Dedifferentiated amniotic fluid mesenchymal stem cell (primary cell): ENCODE measurements around the gene TGM1.
A peak's percentile ranks its signal among the peaks of the same experiment; 100 is the strongest.
"Not testable (repeated sequence)": the region's sequence is repeated elsewhere in the genome, so short reads cannot be mapped to it uniquely, and the experiment has no call there.

ENCODE experiments used
- DNase-seq: peaks from one replicate; pipeline ENCODE4 v3.0.0-alpha.2; 2016; ENCODE audit errors: extremely low spot score

Gene TGM1

GRCh38 chr14:24234095-24235005 lies 28.6 kb downstream of the TGM1 start:
- no peak for DNase-seq

DNA sequence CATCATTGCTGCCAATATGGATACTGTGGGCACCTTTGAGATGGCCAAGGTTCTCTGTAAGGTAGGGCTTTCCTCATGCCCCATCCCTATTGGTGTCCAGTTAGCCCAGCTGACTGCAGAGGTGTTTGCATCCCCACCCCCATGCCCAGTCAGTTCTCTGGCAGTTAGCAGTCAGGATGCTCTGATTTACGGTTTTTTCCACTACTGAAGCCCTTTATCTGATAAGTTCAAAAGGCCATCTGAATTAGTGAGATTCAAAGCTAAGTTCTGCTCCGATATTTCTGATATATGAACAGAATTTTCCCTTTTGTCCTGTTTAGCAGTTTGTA lies 29.5 kb downstream of the TGM1 start:
- DNase-seq, result no peak

GRCh38 chr14:24232645-24233537 lies 30.1 kb downstream of the TGM1 start, which contains the start of gene GMPR2:
TSS of gene GMPR2 (plus strand) at chr14:24232929. CDS start at chr14:24233254, 325 bp downstream.
- no peak for DNase-seq

DNA sequence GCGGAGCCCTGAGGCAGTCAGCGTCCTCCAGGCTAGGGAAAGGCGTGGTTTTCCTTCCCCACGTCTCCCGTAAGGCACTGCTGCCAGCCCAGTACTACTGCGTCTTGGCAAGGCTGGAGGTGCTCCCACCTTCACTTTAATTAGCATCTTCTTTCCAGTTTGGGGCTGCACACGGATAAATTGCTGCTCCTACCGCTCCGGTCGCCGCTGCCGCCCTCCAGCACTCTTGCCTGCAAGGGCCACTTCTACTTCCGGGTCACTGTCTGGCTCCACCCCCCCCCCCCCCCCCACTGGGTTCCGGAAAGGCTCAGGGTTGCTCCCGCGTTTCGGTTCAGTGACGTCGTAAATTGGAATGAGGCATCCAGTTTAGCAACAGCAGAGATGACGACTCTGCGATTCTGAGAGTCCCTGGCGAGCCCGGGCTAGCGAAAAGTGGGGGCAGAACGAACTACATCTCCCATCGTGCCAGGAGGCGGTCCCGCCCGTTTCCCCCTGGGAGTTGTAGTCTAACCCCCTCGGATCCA lies 30.8 kb downstream of the TGM1 start, which contains the start of gene NEDD8:
NEDD8 (minus strand) TSS at position 247 of the 524 bp plus-strand sequence; CDS start at position 147, 100 bp downstream.
- DNase-seq, result peak; percentile 84

DNA sequence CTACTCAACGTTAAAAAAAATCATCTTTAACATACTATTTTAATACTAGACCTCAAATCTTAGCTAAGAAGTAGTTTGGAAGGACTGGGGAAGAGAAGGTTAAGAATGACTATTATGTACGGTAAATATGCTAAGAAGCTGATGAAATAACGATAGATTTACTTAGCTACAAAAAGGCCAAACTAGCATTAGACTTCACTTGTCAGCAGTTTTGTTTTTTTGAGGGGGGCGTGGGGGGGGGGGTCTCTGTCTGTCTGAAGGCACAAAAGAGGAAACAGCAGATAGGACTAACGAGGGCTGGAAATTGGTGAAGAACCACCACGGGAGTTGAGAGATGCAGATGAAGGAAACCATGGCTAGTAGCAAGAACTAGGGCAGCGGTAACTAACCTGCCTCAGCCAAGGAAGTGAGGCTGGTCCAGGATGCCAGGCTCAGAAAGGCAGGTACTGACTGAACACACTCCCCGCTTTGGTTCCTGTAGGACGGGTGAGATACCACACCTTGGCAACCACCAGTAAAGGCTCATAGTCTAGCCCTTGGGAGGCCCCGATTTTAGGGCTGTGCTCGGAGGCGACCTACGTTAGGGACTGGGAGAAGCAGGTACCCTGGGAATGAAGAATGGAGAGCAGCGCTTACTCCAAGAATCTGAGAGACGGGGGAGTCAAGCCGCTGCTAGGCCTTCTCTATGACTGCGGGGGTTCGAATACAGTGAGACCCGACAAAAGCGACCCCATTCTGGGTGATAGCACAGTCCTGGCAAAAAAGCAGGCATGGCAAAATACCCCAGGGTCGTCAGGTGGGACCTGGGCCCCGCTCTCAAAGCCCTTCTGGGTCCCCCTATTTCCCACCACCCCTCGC lies 31.5 kb downstream of the TGM1 start:
- no peak for DNase-seq

GRCh38 chr14:24228902-24229301 lies 34.1 kb downstream of the TGM1 start:
- no peak for DNase-seq

- no peak for DNase-seq
Measured at GRCh38 chr14:24226473-24226872, 36.5 kb downstream of the TGM1 start.

DNA sequence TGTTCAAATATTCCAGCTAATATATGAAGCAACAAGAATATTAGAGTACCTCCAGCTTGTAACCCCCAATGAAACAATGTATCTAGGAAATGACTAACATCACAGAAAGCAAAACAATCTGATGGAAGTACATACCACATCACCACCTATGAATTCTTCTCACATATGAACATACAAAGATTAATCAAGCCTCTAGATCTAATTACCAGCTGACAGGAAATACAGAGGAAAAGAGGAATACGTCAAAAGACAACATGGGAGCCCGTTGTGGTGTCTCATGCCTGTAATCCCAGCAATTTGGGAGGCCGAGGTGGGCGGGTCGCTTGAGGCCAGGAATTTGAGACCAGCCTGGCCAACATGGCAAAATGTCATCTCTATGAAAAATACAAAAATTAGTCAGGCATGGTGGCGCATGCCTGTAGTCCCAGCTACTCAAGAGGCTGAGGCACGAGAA lies 38.3 kb downstream of the TGM1 start:
- no peak for DNase-seq

DNA sequence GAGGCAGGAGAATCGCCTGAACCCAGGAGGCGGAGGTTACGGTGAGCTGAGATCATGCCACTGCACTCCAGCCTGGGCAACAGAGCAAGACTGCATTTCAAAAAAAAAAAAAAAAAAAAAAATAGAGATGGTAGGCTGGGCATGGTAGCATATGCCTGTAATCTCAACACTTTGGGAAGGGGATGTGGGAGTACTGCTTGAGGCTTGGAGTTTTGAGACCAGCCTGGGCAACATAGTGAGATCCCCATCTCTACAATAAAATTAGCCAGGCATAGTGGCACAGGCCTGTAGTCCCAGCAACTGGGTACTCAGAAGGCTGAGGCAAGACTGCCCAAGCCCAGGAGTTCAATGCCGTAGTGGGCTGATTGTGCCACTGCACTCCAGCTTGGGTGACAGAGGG lies 40.0 kb downstream of the TGM1 start:
- DNase-seq, result not testable (repeated sequence)

DNA sequence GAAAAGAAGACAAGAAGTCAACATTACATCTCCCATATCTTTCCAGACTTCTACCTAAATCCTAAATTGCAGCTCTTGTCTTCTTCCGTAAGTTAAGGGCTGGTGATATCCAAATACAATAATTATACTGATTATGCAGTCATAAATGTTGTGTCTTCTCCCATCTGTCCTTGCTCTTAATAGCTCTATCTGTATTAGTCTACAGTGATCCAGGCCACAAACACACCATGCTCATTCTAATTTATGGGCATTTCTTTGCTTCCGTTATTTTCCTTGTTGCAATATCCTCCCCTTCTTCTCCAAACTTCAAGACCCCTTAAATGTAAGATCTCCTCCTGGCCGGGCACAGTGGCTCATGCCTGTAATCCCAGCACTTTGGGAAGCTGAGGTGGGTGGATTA lies 43.5 kb downstream of the TGM1 start:
- DNase-seq, result no peak

DNA sequence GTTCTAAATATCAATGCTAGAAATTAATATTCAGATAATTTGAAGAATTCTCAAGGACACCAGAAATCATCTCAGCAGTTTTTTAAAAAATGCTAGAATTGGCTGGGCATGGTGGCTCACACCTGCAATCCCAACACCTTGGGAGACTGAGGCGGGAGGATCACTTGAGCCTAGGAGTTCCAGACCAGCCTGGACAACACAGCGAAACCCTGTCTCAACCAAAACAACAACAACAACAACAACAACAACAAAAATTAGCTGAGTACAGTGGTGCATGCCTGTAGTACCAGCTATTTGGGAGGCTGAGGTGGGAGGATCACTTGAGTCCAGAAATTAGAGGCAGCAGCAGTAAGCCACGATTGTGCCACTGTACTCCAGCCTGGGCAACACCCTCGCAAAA lies 43.9 kb downstream of the TGM1 start:
- DNase-seq, result no peak

DNA sequence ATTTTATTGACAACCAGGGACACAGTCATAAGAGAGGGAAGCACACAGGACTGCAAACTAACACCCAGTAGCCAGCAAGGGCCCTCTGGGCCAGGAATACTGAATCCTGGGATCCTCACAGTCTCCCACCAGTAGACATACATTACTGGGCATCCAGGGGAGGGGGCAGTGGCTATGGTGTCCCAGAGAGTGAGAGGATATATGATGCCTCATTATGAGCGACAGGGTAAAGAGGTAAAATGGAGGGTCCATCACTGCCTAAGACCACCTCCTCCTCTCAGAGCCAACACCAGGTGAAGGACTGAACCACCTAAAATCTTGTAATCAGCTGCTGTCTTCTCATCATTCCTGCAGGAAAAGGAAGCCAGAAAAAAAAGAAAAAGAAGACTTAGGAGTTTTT lies 46.1 kb downstream of the TGM1 start:
- DNase-seq, result not testable (repeated sequence)

- no peak for DNase-seq
Measured at GRCh38 chr14:24216345-24216699, 46.7 kb downstream of the TGM1 start.

DNA sequence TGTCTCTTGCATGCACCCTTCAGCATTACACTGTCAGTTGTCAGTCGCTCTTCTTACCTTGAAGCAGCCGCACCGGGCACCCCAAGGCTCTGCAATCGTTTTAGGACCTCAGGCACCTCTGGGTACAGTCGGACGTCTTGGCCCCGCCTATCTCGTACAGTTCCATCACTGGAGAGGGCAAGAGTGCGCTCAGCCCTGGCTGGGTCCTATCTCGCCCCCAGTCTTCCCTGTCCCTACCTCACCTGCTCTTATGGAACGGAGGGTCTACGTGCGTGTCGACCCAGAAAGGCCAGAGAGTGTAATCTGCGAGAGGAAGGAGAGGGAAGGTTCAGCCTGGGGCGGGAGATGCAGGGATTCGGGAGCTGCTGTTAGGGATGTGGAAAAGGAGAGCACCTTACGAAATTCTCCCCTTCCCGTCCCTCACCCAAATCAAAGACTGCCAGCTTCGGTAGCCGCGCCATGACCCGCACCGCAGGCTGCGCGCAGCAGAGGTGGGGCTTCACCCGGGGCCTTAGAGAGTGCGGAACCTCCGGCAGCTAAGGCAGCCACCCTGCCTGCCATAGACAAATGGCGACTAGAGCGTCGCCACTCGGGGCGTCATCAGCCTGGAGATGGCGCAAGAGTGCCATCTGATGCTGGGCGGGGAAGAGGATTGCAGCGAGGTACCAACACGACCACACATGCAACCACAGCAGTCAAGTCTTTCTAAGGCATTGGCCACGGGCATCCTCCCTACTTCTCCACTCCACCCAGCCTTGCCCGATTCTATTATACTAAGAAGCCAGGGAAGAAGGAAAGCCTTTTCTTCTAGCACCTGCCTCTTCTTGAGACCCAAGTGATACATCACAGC lies 47.3 kb downstream of the TGM1 start, which contains the start of gene MDP1:
MDP1 (minus strand) TSS at position 572 of the 850 bp plus-strand sequence; CDS start at position 461, 111 bp downstream.
- peak; percentile 81 for DNase-seq

GRCh38 chr14:24213866-24214662 lies 48.9 kb downstream of the TGM1 start:
- DNase-seq, result no peak

DNA sequence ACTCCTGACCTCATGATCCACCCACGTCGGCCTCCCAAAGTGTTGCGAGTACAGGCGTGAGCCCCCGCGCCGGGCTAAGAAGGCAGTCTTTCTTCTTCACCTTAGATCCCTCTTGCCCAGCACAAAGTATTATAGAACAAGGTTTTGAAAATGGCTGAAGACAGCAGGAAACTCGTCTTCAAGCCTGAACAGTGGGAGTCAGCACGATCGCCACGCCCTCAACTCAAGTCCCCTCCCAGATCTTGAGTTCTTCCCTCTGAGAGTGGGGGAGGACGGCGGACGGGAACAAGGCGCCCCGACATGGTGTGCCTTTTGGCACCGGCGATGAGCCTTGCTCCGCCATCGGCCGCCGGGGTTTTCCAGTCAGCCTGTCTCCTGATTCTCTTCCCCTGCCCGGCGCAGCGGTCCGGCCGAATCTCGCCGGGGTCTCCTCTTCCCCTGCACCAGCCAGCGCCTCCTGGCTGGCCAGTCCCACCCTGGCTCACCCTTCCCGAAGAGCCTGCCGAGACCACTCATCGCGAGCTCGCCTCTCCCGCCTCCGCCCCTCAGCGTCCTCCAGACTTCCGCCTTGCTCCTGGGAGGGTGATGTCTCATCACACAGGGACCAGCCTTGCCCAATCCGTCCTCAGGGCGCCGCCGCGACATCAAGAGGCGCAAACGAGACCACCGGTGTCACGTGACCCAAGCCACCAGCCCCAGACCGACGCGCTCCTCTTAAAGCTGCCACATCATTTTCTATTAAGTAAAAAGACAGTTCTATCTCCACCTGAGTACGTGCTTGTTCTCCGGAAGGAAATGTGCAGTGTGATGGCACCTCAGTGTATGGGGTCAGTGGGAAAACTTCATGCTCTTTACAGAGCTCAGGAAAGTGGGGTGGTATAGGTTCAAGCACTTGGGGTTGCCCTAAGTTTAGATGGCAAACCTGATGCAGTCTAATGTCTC lies 49.8 kb downstream of the TGM1 start, which contains the start of gene CHMP4A:
CHMP4A (minus strand) TSS at position 565 of the 942 bp plus-strand sequence; CDS start at position 516, 49 bp downstream.
- DNase-seq, result peak; percentile 98

DNA sequence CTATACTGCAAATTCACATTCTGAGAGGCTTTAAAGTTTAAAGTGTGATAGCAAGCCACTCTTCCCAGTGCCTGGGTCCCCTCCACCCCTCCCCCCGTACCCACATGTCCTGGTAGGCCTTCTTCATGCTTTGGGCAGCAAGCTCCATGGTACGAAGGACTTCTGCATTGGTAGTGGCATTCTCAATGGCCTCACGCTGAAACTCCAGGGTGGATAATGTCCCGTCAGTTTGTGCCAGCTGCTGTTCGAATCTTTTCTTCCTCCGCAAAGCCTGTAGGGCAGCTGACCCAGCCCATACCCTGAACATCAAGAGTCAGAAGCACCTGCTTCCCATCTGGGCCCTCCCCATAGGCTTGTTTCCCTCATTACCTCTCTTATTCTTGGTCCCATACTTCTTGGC lies 51.7 kb downstream of the TGM1 start:
- DNase-seq, result no peak

DNA sequence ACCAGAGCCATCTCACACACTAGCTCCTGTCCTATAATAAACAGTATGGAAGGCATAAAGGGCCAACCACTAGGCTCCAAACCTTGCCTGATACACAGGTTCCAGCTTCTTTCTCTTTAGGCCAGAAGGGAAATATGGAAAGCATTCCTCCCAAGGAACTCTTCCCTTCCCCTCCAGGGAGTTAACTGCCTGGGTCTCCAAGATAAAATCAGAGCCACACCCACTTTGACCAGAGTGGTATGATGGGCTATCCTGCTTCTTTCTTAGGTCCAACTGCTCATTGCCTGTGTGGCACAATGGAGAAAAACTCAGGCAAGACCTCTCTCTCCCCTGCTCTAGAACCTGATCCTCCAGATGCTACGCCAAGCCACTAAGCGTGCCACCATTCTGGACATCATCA lies 55.4 kb downstream of the TGM1 start:
- DNase-seq, result no peak
